Activated CD4-positive, alpha-beta T cell treated with anti-CD3 and anti-CD28 coated beads for 1 hour (primary cell): ENCODE measurements around the gene RGS4.
"Not testable (repeated sequence)": the region's sequence is repeated elsewhere in the genome, so short reads cannot be mapped to it uniquely, and the experiment has no call there.

ENCODE experiments used
- DNase-seq: peaks from one replicate; pipeline ENCODE4 v3.0.0-alpha.2; 2020

Gene RGS4

DNA sequence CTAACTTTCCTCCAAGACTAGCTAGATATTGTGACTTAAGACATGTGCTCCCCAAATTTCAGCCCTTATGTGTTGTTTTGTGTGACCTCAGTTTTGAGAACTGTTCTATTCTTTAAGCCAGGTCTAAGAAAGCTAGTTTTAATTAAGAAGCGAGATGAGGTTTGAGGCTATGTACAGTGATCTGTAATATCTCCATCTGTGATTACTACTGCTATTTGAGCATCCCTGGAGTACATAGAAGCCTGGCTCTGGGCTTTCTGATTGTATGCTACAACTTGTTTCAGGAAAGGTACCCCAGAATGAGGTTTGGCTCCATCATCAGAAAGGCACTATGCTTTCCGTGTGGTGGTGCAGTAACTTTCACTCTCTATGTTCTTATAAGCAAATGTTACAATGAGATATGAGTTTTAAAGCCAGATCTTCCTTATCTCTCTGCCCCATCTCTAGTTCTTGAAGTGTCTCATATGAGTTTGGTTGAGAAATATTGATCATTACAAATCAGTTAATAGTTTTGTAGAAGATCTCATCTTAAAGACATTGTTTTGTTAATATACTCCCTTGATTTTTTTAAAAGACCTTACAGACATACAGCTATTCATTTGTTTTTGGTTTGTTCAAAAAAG, 605 bp downstream of the RGS4 start:
- no peak for DNase-seq

DNA sequence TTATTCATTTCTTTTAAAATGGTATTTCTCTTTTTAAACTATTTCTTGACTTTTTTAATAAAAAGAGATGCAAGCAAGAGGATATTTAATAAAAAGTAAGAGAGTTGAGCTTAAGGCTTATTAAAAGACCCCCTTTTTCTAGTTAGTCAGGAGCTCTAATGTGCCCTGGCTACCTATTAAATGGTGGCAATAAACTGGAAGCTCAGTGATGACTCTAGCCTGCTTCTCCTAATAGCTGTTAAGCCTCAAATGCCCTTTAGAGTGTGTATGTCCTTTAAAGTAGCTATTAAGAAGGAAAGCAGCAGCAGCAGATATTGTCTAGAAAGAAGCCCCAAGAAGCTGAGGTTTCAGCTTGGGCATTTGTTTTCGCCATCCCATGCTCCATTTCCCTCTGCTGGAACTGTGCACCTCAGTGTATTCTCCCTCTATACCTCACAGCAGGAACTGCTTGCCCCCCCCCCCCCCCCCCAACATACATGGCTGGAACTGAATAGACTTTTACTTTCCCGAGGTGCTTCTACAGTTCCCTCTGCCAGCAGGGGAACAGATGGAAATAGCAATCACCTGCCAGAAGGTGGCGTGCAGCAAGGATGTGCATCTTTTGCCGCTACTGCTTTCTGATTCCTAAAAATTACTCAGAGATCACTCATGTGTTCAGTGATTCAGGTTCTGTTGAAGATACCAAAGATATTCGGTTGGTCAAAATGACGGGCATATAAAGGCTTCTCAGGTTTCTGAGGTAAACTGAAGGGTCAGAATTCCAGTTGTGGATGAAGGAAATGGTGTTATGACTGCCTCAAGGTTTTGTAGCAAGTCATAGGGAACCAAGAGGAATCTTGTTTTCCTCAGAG, 2.5 kb downstream of the RGS4 start:
- peak; percentile 12 for DNase-seq

DNA sequence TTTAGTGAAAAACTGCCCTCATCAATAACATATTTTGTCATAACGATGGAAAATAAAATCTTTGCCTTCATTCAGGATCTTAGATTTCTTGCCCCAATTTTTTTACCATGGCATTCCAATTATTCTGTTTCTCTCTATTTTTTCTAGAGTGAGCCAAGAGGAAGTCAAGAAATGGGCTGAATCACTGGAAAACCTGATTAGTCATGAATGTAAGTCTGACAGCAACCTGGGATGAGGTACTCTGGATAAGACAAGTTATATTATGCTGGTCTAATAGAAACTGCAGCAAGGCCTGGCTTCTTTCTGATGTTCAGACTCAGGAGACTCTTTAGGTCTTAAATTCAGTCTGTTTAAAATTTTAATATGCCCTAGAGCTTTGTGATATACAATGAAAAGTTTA, 3.5 kb downstream of the RGS4 start:
- no peak for DNase-seq

DNA sequence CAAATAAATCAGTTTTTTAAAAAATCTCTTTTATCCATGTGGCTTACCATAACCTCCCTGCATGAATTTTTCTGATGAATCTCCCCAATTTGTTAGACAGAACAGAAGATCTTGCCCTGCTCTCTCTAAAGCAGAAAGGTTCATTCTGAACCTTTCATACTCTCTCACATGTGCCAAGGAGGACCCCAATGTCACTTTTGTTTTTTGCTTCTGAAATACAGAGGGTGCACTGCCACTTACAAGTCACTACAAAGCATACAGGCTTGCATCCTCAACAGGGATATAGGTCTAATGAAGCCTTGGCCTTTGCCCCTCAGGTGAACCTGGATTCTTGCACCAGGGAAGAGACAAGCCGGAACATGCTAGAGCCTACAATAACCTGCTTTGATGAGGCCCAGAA, 4.8 kb downstream of the RGS4 start:
- DNase-seq: no peak

DNA sequence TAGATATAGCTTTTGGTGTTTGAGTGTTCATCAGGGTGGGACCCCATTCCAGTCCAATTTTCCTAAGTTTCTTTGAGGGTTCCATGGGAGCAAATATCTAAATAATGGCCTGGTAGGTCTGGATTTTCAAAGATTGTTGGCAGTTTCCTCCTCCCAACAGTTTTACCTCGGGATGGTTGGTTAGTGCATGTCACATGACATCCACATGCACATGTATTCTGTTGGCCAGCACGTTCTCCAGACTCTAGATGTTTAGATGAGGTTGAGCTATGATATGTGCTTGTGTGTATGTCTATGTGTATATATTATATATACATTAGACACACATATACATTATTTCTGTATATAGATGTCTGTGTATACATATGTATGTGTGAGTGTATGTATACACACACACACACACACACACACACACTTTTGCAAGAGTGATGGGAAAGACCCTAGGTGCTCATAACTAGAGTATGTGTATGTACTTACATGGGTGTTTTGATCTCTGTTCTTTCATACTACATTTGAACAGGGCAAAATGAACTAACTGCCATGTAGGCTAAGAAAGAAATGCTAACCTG, 5.6 kb downstream of the RGS4 start:
- DNase-seq: no peak

DNA sequence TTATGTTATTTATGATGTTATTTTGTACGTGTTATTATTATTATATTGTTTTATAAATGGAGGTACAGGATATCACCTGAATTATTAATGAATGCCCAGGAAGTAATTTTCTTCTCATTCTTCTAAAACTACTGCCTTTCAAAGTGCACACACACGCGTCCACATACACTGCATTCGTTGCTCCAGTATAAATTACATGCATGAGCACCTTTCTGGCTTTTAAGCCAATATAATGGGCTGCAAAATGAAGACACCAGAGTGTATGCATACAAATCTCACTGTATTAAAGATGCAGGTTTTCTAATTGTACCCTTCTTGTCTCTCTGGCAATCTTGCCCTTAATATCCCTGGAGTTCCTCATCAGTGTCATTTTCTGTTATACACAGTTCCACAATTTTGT, 6.9 kb downstream of the RGS4 start:
- no peak for DNase-seq

DNA sequence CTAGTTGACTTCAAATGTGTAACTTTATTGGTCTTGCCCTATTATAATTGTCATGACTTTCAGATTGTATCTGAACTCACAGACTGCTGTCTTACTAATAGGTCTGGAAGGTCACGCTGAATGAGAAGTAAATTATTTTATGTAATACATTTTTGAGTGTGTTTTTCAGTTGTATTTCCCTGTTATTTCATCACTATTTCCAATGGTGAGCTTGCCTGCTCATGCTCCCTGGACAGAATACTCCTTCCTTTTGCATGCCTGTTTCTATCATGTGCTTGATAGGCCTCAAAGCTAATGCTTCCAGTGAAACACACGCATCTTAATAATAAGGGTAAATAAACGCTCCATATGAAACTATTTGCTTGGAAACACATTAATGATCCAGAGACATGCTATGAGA, 7.3 kb downstream of the RGS4 start:
- DNase-seq: no peak

DNA sequence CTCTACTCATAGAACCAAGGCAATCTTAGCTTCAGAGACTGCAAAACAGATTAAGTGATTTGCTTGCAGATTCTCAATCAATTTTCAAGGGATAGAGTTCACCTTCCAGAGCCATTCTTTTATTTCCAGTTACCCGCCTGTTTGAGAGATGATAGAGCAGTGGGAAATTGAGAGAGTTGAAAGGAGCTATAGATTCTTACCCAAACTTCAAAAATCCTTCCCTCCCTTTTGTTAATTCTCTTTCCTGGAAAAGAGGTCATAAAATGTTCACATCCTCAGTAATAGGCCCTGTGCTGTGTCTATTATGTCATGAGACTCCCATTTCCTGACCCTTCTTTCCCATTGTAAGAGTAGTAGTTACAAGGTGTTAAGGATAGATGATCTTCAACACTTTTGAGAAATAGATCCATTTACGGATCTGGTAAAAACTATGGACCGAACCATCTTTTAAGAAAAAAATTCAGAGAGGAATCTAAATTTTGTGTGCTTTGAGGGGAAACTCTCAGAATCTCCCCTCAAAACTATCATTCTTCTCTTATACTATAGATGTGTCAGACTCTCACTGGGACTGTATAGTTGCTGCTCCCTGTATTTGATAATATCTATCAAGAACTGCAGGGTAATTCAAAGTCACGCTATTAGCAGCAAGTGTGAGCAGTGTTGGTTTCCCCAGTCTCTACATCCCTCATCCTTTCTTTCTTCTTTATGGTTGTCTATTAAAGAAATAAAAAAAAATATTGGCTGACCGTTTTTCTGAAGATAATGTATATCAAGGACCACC, 8.0 kb downstream of the RGS4 start:
- DNase-seq: no peak

DNA sequence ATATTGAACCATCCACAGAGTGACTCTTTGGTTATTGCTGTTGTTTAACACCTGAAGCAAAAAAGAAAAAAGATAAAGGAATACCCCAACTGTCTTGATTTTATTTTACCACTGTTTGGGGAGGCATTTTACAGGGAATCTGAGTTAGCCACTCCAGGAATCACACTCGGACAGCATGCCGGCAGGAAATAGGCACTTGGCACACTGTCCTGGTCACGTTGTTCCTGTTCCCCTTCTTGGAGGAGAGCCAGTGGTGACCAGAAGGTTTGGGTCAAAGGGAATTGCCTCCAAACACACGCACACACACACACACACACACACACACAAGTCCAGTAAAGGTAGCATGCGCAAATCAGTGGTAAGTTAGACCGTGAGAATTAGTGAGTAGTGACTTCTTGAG, 13.8 kb downstream of the RGS4 start:
- no peak for DNase-seq

DNA sequence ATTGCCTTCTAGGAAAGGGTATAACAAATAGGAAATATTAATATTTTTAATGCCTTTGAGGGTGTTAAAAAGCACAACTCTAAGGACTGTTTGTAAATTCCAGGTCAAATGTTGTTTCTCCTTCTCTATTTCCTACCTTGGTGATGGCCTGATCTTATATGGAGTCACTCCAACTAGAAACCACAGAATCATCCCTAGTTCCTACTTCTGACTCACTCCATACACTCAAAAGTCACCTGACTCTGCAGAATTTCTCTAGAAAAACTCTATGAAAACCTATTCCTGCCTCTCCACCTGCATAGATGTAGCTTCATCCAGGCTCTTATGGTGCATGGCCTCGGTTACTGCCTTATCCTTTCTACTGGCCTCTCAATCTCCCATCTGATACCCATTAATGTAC, 14.5 kb downstream of the RGS4 start:
- DNase-seq: no peak

DNA sequence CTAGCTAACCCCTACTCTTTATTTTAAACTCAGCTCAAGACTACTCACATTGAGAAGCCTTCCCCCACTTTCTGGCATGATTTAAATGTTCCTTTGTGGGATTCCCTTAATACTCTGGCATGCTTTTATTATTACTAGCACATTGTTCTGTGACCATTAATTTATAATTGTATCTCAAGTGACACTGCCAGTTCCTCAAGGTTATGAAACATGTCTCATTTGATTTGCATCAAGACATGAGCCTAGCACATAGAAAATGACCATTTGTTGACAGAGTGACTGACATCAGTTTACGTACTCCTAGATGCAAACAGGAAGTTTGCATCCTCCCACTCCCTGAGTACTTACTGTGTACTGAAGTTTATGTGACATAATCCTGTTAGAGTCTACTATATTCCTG, 15.2 kb downstream of the RGS4 start:
- DNase-seq: no peak

DNA sequence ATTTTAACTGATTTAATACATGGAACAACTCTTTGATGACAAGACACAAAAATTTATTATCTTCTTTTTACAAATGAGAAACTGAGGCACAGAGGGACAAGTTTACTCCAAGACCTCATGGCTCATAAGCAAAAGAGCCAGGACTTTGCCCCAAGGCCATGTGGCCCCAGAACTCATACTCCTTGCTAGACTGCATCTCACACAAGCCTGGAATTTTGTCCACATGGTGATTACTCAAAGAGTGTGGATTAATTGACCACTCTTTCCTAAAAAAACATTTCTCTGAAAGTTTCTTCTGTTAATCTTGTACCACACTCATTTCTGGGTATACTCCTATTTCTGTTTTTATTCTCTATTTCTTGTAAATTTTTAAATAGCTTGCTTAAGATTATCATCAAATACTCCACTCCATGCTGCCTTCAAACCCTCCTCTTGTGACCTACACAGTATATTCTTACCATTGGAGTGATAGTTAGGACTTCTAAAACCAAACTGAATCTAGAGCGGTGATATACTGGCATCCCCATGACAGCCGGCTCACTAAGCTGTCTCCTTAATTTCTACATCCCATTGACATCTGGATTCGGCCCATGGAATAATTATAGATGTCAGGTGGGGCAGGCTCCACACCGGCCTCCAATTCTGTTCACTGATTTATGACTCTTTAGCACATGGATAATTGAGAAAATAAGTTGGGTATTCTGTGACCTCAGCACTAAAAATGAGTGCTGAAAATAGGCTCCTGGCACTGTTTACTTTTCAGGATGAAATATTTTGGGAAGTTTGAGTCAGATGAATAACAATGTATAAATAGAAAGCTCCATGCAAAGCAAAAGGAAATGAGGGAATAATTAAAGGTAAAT, 16.1 kb downstream of the RGS4 start:
- no peak for DNase-seq

DNA sequence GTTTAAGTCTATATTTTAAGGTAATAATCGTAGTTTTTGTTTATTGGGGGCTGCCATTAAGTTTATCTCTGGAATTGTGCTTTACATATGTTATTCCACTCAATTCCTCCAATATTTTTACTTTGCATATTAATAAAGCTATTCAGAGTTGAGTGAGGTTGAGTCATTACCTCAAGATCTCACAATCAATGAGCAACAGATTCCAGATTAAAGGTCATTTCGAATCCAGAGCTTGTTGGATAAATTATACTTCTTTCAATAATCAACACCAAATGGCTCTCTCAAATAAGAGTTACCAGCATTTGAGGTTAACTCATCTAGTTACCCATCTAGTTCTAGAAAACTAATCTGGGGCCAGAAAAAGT, 16.7 kb downstream of the RGS4 start:
- no peak for DNase-seq

DNA sequence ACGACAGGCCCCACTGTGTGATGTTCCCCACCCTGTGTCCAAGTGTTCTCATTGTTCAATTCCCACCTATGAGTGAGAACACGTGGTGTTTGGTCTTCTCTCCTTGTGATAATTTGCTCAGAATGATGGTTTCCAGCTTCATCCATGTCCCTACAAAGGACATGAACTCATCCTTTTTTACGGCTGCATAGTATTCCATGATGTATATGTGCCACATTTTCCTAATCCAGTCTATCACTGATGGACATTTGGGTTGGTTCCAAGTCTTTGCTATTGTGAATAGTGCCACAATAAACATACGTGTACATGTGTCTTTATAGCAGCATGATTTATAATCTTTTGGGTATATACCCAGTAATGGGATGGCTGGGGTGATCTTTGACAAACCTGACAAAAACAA, 20.0 kb downstream of the RGS4 start:
- DNase-seq: not testable (repeated sequence)

DNA sequence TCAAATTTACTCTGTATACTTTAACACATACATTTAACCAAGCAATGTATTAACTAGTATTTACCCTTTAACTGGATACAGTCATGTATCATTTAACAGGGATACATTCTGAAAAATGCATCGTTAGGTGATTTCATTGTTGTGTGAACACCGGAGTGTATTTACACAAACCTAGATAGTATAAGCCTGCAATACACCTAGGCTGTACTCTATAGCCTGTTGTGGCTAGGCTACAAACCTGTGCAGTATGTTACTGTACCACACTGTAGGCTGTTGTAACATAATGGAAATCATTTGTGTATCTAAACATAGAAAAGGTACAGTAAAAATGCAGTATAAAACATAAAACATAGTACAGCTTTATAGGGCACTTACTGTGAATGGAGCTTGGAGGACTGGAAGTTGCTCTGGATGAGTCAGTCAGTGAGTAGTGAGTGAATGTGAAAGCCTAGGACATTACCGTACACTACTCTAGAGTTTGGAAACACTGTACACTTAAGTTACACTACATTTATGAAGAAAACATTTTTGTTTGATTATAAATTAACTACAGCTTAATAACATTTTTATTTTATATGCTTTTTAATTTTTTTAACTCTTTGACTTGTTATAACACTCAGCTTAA, 21.3 kb downstream of the RGS4 start:
- no peak for DNase-seq

DNA sequence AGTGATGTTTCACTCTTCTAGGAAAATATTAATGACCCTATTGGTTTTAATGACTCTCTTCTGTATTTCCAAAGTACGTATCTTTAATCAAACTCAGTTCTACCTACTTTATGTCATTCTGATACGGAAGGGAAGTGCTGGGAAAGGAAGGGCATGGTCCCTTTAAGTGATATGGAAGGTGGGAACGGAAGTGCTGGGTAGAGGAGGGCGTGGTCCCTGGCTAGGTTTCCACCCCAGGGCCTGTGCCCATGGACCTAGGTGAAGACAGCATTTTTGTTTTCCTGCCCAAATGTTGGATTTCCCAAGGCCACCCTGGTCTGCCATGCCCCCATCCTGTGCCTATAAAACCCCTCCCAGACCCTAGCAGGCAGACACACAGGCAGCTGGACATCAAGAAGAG, 24.0 kb downstream of the RGS4 start:
- DNase-seq: no peak

DNA sequence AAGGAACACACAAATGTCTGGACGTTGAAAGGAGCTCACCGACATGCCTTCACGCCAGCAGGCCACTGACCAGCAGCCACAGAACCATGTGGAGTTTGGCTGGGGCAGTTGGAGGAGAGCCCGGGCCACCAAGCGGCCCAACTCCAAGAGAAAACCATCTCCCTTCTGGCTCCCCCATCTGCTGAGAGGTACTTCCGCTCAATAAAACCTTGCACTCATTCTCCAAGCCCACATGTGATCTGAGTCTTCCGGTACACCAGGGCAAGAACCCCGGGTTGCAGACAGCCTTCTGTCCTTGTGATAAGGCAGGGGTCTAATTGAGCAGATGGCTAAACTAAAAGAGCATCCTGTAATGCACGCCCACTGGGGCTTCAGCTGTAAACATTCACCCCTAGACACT, 24.4 kb downstream of the RGS4 start:
- DNase-seq: no peak

DNA sequence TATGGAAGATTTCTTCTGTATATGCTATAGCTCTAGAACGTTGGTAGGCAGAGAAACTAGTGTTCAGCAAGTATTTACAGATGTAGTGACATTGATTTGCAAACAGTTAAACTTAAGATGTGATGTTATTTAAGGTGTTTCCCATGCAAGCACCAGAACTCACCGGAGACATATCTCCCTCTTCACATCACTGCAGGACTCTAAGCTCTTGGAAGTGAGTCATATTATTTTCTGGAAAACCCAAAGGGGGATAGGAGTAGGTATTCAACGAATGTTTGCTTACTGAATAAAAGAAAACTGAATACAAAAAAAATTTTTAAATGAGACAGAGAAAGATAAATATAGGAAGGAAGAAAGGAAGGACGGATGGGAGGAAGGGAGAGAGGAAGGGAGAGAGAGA, 25.0 kb downstream of the RGS4 start:
- DNase-seq: no peak

DNA sequence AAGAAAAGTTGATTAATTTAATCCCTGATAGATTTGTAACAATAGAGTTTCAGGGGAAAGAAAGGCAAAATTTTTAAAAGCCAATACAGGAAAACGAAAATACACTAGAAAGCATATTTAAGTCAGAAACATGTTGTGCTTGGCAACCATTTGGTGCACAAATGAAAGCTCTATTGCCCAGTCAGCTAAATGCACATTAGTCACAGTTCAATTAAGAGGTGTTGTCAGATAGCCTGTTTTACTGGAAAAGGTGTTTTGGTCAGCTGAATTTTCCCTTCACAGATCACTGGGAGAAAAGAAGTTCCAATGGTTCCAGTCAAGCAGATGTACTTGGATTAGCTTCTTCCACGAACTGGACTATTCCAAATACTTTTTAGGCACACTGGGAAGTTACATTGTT, 25.4 kb downstream of the RGS4 start:
- DNase-seq: no peak

DNA sequence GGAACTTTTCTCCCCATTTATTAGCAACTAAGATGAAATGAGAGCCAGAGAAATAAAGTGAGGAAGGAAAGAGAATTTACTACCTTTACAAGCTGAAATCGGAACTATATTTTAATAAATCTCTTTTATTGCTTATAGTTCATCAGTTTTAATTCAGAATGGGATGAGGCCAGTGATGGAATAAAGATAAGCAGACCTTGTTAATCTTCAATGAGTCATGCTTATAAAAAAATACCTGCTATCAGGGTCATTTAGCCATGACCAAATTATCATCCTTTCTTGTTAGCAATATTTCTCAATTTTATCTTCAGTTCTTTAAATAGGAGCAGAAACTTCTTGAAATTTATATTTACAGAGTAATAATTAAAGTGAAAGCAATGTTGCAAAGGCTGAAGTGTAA, 26.1 kb downstream of the RGS4 start:
- no peak for DNase-seq

DNA sequence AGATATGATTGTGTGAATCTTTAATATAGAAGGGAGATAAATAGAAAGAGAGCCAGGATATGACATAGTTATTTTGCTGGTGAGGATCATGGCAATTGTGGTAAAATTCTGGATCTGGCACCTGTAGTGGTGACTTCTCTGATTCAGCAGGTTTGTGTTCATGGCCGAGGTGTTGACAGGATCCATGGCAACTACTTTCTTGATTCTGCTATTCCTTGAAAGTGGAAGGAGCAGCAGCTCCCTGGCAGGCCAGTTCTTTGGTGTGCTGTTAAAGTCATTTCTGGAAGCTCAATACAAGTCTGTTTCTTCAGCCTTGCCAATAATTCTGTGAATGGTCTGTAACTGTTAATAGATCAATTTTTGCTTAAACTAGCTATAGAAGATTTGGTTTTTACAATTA, 33.4 kb downstream of the RGS4 start:
- DNase-seq: no peak

DNA sequence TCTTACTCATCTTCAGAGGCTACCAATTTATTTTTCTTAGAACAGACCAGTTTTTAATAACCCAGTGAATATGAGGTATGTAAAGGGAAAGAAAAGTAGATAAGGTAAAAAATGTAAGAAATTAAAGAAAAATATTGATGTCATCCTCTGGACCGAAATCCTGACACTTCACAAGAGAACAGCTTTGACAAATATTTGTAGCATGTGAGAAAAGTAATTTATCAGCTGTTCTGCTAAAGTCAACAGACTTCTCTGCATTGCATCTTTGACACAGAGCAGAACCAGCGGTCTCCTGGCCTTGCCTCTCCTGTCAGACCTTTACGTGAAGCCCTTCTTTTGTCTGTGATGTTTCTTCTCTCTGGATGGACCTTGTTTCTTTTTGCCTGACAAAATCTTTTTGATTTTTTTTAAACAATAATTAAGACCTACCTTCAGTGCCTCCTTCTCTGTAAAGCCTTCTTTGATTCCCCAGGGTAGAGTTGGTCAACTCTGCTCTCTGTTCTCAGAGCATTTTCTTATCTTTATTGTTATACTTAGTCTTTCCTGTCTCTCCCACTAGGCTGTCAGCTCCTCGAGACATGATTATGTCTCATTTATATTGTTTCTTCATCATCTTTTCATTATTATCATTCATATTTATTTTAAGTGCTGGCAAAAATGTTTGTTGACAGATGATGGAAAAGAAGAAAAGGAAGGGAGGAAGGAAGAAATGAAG, 35.4 kb downstream of the RGS4 start:
- DNase-seq: no peak
